NCI-H345 treated with DMSO at 0.1 percent for 48 hours (cell line): ENCODE results near the gene CLGN.

Experiments used
- DNase-seq: peaks from one replicate; lab custom pipeline; 2025; ENCODE audit not compliant: unreplicated experiment; lab: John Stamatoyannopoulos, UW

CLGN gene

DNA sequence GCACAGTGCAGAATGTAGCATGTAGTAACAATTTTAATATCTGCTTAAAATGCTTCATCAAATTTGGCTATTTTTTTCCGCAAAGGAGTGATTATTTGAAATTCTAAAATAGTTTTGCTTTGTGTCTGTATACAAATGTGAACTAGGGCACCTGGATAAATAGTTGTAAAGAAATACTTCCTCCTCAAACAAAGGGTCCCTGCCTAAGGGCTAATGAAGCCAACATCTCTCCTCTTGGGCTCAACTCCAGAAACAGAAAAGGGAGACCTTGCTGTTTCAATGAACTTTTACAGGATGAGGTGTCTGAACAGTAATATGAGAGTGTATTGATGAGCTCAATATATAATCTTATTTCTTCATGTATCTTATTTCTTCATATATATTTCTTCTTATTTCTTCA lies 84.8 kb downstream of the CLGN start:
- DNase-seq, result no peak
